Activated gamma-delta T cell treated with Interleukin-2 at 50 U/mL for 16 hours (primary cell): ENCODE data around the gene COX4I1.

Experiments
- DNase-seq: peaks from one replicate; pipeline ENCODE4 v3.0.0-alpha.2; 2020

The COX4I1 gene

GRCh38 chr16:85844169-85844481 is 44.6 kb downstream of the COX4I1 start:
- DNase-seq, result no peak

GRCh38 chr16:85844786-85845185 is 45.3 kb downstream of the COX4I1 start:
- DNase-seq, result no peak

GRCh38 chr16:85845266-85845665 is 45.8 kb downstream of the COX4I1 start:
- DNase-seq, result no peak

GRCh38 chr16:85846461-85846860 is 47.0 kb downstream of the COX4I1 start:
- no peak for DNase-seq

GRCh38 chr16:85847036-85847435 is 47.5 kb downstream of the COX4I1 start:
- DNase-seq, result no peak

- no peak for DNase-seq
These were observed 48.4 kb downstream of the COX4I1 start for GRCh38 chr16:85847681-85848601.

GRCh38 chr16:85848986-85849385 is 49.5 kb downstream of the COX4I1 start:
- no peak for DNase-seq

GRCh38 chr16:85849388-85849787 is 49.9 kb downstream of the COX4I1 start:
- no peak for DNase-seq

GRCh38 chr16:85850344-85850880 is 50.9 kb downstream of the COX4I1 start:
- no peak for DNase-seq

GRCh38 chr16:85851034-85851785 is 51.7 kb downstream of the COX4I1 start:
- no peak for DNase-seq

GRCh38 chr16:85853547-85854545 is 54.4 kb downstream of the COX4I1 start:
- DNase-seq, result no peak

GRCh38 chr16:85854935-85855334 is 55.4 kb downstream of the COX4I1 start:
- no peak for DNase-seq

- no peak for DNase-seq
These were observed 56.6 kb downstream of the COX4I1 start for GRCh38 chr16:85856079-85856478.

- no peak for DNase-seq
These were observed 57.1 kb downstream of the COX4I1 start for GRCh38 chr16:85856585-85856984.
